ENCODE measurements around the gene STAG1.
"Not testable (repeated sequence)": the region's sequence is repeated elsewhere in the genome, so short reads cannot be mapped to it uniquely, and the experiment has no call there.

The STAG1 gene

GRCh38 chr3:136409549-136409948, 342.6 kb downstream of the STAG1 start:
- Mint-ChIP-seq H3K36me3 (ENCODE audit: low read depth) (peaks cover 6% of the 10 kb centered on the region), H3K4me1 (ENCODE audit: low read depth) (no peaks in the 10 kb centered on the region), H3K27me3 (ENCODE audit: low read depth) (no peaks in the 10 kb centered on the region), H3K9me3 (no peaks in the 10 kb centered on the region), H3K27ac (no peak overlapping the region), H3K4me3 (no peak overlapping the region)

GRCh38 chr3:136404056-136404455, 348.1 kb downstream of the STAG1 start:
- Mint-ChIP-seq H3K36me3 (ENCODE audit: low read depth) (peaks cover 6% of the 10 kb centered on the region), H3K4me1 (ENCODE audit: low read depth) (no peaks in the 10 kb centered on the region), H3K9me3 (no peaks in the 10 kb centered on the region), H3K4me3 (no peak overlapping the region), H3K27ac (no peak overlapping the region), H3K27me3 (ENCODE audit: low read depth) (no peaks in the 10 kb centered on the region)

GRCh38 chr3:136396916-136397315, 355.3 kb downstream of the STAG1 start:
- no peaks in the 10 kb centered on the region for H3K9me3 Mint-ChIP-seq
- H3K4me3 Mint-ChIP-seq, result no peak overlapping the region
- no peak overlapping the region for H3K27ac Mint-ChIP-seq
- H3K27me3 Mint-ChIP-seq (ENCODE audit: low read depth), result no peaks in the 10 kb centered on the region
- H3K4me1 Mint-ChIP-seq (ENCODE audit: low read depth), result no peaks in the 10 kb centered on the region
- peaks cover 2% of the 10 kb centered on the region for H3K36me3 Mint-ChIP-seq (ENCODE audit: low read depth)

- Mint-ChIP-seq H3K27ac (no peak overlapping the region), H3K27me3 (ENCODE audit: low read depth) (no peaks in the 10 kb centered on the region), H3K36me3 (ENCODE audit: low read depth) (peaks cover 6% of the 10 kb centered on the region), H3K4me1 (ENCODE audit: low read depth) (peaks cover 3% of the 10 kb centered on the region), H3K4me3 (no peak overlapping the region), H3K9me3 (no peaks in the 10 kb centered on the region)
Measured at GRCh38 chr3:136390574-136390973, 361.6 kb downstream of the STAG1 start.

GRCh38 chr3:136387031-136387430, 365.1 kb downstream of the STAG1 start:
- H3K4me1 Mint-ChIP-seq (ENCODE audit: low read depth), result peaks cover 8% of the 10 kb centered on the region
- H3K27me3 Mint-ChIP-seq (ENCODE audit: low read depth), result no peaks in the 10 kb centered on the region
- H3K27ac Mint-ChIP-seq, result no peak overlapping the region
- H3K4me3 Mint-ChIP-seq, result no peak overlapping the region
- no peaks in the 10 kb centered on the region for H3K9me3 Mint-ChIP-seq
- peaks cover 6% of the 10 kb centered on the region for H3K36me3 Mint-ChIP-seq (ENCODE audit: low read depth)

GRCh38 chr3:136385457-136385856, 366.7 kb downstream of the STAG1 start:
- Mint-ChIP-seq H3K4me3 (no peak overlapping the region), H3K36me3 (ENCODE audit: low read depth) (peaks cover 6% of the 10 kb centered on the region), H3K27ac (no peak overlapping the region), H3K27me3 (ENCODE audit: low read depth) (no peaks in the 10 kb centered on the region), H3K4me1 (ENCODE audit: low read depth) (peaks cover 5% of the 10 kb centered on the region), H3K9me3 (no peaks in the 10 kb centered on the region)

- Mint-ChIP-seq H3K27me3 (ENCODE audit: low read depth) (no peaks in the 10 kb centered on the region), H3K4me3 (no peak overlapping the region), H3K4me1 (ENCODE audit: low read depth) (peaks cover 5% of the 10 kb centered on the region), H3K36me3 (ENCODE audit: low read depth) (no peaks in the 10 kb centered on the region), H3K27ac (no peak overlapping the region), H3K9me3 (no peaks in the 10 kb centered on the region)
Measured at GRCh38 chr3:136381051-136381450, 371.1 kb downstream of the STAG1 start.

GRCh38 chr3:136380530-136380929, 371.6 kb downstream of the STAG1 start:
- Mint-ChIP-seq H3K4me1 (ENCODE audit: low read depth) (peaks cover 5% of the 10 kb centered on the region), H3K4me3 (no peak overlapping the region), H3K27me3 (ENCODE audit: low read depth) (no peaks in the 10 kb centered on the region), H3K36me3 (ENCODE audit: low read depth) (no peaks in the 10 kb centered on the region), H3K9me3 (no peaks in the 10 kb centered on the region), H3K27ac (no peak overlapping the region)

- Mint-ChIP-seq H3K4me3 (no peak overlapping the region), H3K27me3 (ENCODE audit: low read depth) (no peaks in the 10 kb centered on the region), H3K36me3 (ENCODE audit: low read depth) (peaks cover 11% of the 10 kb centered on the region), H3K9me3 (peaks cover 4% of the 10 kb centered on the region), H3K27ac (no peak overlapping the region), H3K4me1 (ENCODE audit: low read depth) (no peaks in the 10 kb centered on the region)
Measured at GRCh38 chr3:136378011-136378410, 374.2 kb downstream of the STAG1 start.

- peaks cover 4% of the 10 kb centered on the region for H3K9me3 Mint-ChIP-seq
Measured at GRCh38 chr3:136377508-136377907, 374.7 kb downstream of the STAG1 start.

GRCh38 chr3:136375800-136376199, 376.4 kb downstream of the STAG1 start:
- not testable (repeated sequence) for H3K27ac Mint-ChIP-seq; H3K4me1 Mint-ChIP-seq (ENCODE audit: low read depth); H3K9me3 Mint-ChIP-seq; H3K27me3 Mint-ChIP-seq (ENCODE audit: low read depth); H3K4me3 Mint-ChIP-seq
- peaks cover 17% of the 10 kb centered on the region for H3K36me3 Mint-ChIP-seq (ENCODE audit: low read depth)

More at GRCh38 chr3:136377508-136377907, 374.7 kb downstream of the STAG1 start:
- H3K36me3 Mint-ChIP-seq (ENCODE audit: low read depth), result peaks cover 13% of the 10 kb centered on the region
- H3K27me3 Mint-ChIP-seq (ENCODE audit: low read depth), result no peaks in the 10 kb centered on the region
- no peak overlapping the region for H3K4me3 Mint-ChIP-seq
- H3K4me1 Mint-ChIP-seq (ENCODE audit: low read depth), result no peaks in the 10 kb centered on the region
- H3K27ac Mint-ChIP-seq, result no peak overlapping the region

GRCh38 chr3:136366289-136366688, 385.9 kb downstream of the STAG1 start:
- Mint-ChIP-seq H3K4me3 (no peak overlapping the region), H3K27me3 (ENCODE audit: low read depth) (no peaks in the 10 kb centered on the region), H3K9me3 (no peaks in the 10 kb centered on the region), H3K36me3 (ENCODE audit: low read depth) (peaks cover 18% of the 10 kb centered on the region), H3K27ac (no peak overlapping the region), H3K4me1 (ENCODE audit: low read depth) (peaks cover 1% of the 10 kb centered on the region)

- H3K27me3 Mint-ChIP-seq (ENCODE audit: low read depth), result no peaks in the 10 kb centered on the region
- H3K4me3 Mint-ChIP-seq, result no peak overlapping the region
- H3K27ac Mint-ChIP-seq, result peak overlapping the region; percentile 45
- peaks cover 10% of the 10 kb centered on the region for H3K9me3 Mint-ChIP-seq
- H3K36me3 Mint-ChIP-seq (ENCODE audit: low read depth), result peaks cover 20% of the 10 kb centered on the region
- peaks cover 19% of the 10 kb centered on the region for H3K4me1 Mint-ChIP-seq (ENCODE audit: low read depth)
Measured at GRCh38 chr3:136353461-136353860, 398.7 kb downstream of the STAG1 start.

- Mint-ChIP-seq H3K9me3 (peaks cover 10% of the 10 kb centered on the region), H3K4me3 (no peak overlapping the region), H3K36me3 (ENCODE audit: low read depth) (peaks cover 19% of the 10 kb centered on the region), H3K4me1 (ENCODE audit: low read depth) (peaks cover 19% of the 10 kb centered on the region), H3K27ac (no peak overlapping the region), H3K27me3 (ENCODE audit: low read depth) (no peaks in the 10 kb centered on the region)
Measured at GRCh38 chr3:136351905-136352304, 400.3 kb downstream of the STAG1 start.

- Mint-ChIP-seq H3K27me3 (ENCODE audit: low read depth) (no peaks in the 10 kb centered on the region), H3K9me3 (peaks cover 10% of the 10 kb centered on the region), H3K27ac (no peak overlapping the region), H3K4me1 (ENCODE audit: low read depth) (peaks cover 19% of the 10 kb centered on the region), H3K4me3 (no peak overlapping the region), H3K36me3 (ENCODE audit: low read depth) (peaks cover 18% of the 10 kb centered on the region)
Measured at GRCh38 chr3:136351351-136351750, 400.8 kb downstream of the STAG1 start.

- H3K4me1 Mint-ChIP-seq (ENCODE audit: low read depth), result peaks cover 15% of the 10 kb centered on the region
- peaks cover 14% of the 10 kb centered on the region for H3K36me3 Mint-ChIP-seq (ENCODE audit: low read depth)
- H3K9me3 Mint-ChIP-seq, result peaks cover 4% of the 10 kb centered on the region
- no peak overlapping the region for H3K27ac Mint-ChIP-seq
- no peaks in the 10 kb centered on the region for H3K27me3 Mint-ChIP-seq (ENCODE audit: low read depth)
- H3K4me3 Mint-ChIP-seq, result no peak overlapping the region
Measured at GRCh38 chr3:136350557-136350956, 401.6 kb downstream of the STAG1 start.
